H9 (cell line): Measurements from ENCODE around the gene KRTAP5-11. TPM values are rescaled to one million over a fixed set of nuclear protein-coding genes. Genes with fewer than 3 reads are reported as not detected.

Source experiments
- DNase-seq: peaks from one replicate; pipeline ENCODE4 v3.0.0-alpha.2; 2017
- H2AFZ ChIP-seq: one replicate; pipeline ENCODE4 v1.6.1; 2013; ENCODE audit warnings: mild to moderate bottlenecking, low read length, control low read depth, moderate library complexity
- H2AK5ac ChIP-seq: 2 replicates; pipeline ENCODE4 v1.6.1; 2013; ENCODE audit warnings: low read length, control low read depth, mixed read lengths; ENCODE audit not compliant: insufficient read length
- H2BK120ac ChIP-seq: one replicate; pipeline ENCODE4 v1.6.1; 2013; ENCODE audit warnings: low read depth, mild to moderate bottlenecking, low read length, control low read depth, inconsistent platforms; ENCODE audit not compliant: poor library complexity, severe bottlenecking
- H2BK12ac ChIP-seq: 2 replicates; pipeline ENCODE4 v1.6.1; 2013; ENCODE audit warnings: low read length, control low read depth, mixed read lengths, low read depth; ENCODE audit not compliant: insufficient read length
- H2BK15ac ChIP-seq: 2 replicates; pipeline ENCODE4 v1.6.1; 2013; ENCODE audit warnings: low read depth, low read length, control low read depth
- H2BK20ac ChIP-seq: one replicate; pipeline ENCODE4 v1.6.1; 2013; ENCODE audit warnings: low read depth, mild to moderate bottlenecking, low read length, control low read depth, inconsistent platforms; ENCODE audit not compliant: poor library complexity, severe bottlenecking
- H2BK5ac ChIP-seq: 2 replicates; pipeline ENCODE4 v1.6.1; 2013; ENCODE audit warnings: low read length, control low read depth, mixed read lengths; ENCODE audit not compliant: insufficient read length
- H3K14ac ChIP-seq: 2 replicates; pipeline ENCODE4 v1.6.1; 2013; ENCODE audit warnings: low read length, control low read depth; ENCODE audit not compliant: insufficient read depth
- H3K18ac ChIP-seq: 2 replicates; pipeline ENCODE4 v1.6.1; 2013; ENCODE audit warnings: low read depth, mild to moderate bottlenecking, mixed read lengths, low read length, control low read depth; ENCODE audit not compliant: insufficient read length
- H3K23ac ChIP-seq: 2 replicates; pipeline ENCODE4 v1.6.1; 2013; ENCODE audit warnings: low read length, control low read depth, mixed read lengths, low read depth; ENCODE audit not compliant: insufficient read length
- H3K23me2 ChIP-seq: 2 replicates; pipeline ENCODE4 v1.6.1; 2013; ENCODE audit warnings: low read depth, mild to moderate bottlenecking, mixed read lengths, low read length, control low read depth; ENCODE audit not compliant: insufficient read length, poor library complexity, severe bottlenecking
- H3K27ac ChIP-seq: 2 replicates; pipeline ENCODE4 v1.5.1; 2013; ENCODE audit warnings: low read length, control low read depth, mixed read lengths, low read depth; ENCODE audit not compliant: insufficient read length
- H3K27me3 ChIP-seq: 2 replicates; pipeline ENCODE4 v1.6.1; 2013; ENCODE audit warnings: low read length, control low read depth, inconsistent platforms; ENCODE audit not compliant: insufficient read depth
- H3K4ac ChIP-seq: 2 replicates; pipeline ENCODE4 v1.6.1; 2013; ENCODE audit warnings: low read depth, mild to moderate bottlenecking, control low read depth, inconsistent platforms, low read length, moderate library complexity
- H3K4me1 ChIP-seq: 2 replicates; pipeline ENCODE4 v1.6.1; 2013; ENCODE audit warnings: low read length, control low read depth, inconsistent platforms; ENCODE audit not compliant: insufficient read depth
- H3K4me2 ChIP-seq: 2 replicates; pipeline ENCODE4 v1.6.1; 2013; ENCODE audit warnings: low read length, control low read depth, mixed read lengths; ENCODE audit not compliant: insufficient read length, insufficient read depth
- H3K56ac ChIP-seq: 2 replicates; pipeline ENCODE4 v1.6.1; 2013; ENCODE audit warnings: low read depth, mild to moderate bottlenecking, mixed read lengths, low read length, control low read depth; ENCODE audit not compliant: insufficient read length
- H3K79me1 ChIP-seq: 2 replicates; pipeline ENCODE4 v1.6.1; 2013; ENCODE audit warnings: low read depth, mild to moderate bottlenecking, moderate library complexity, low read length, control low read depth, inconsistent platforms; ENCODE audit not compliant: insufficient read depth, poor library complexity, severe bottlenecking
- H3K79me2 ChIP-seq: 2 replicates; pipeline ENCODE4 v1.6.1; 2013; ENCODE audit warnings: low read length, control low read depth, inconsistent platforms; ENCODE audit not compliant: insufficient read depth
- H3K9ac ChIP-seq: 2 replicates; pipeline ENCODE4 v1.6.1; 2013; ENCODE audit warnings: low read length, control low read depth, mixed read lengths; ENCODE audit not compliant: insufficient read length; ENCODE audit errors: extremely low read depth
- H3K9me3 ChIP-seq: one replicate; pipeline ENCODE4 v1.6.1; 2013; ENCODE audit warnings: low read depth, low read length, inconsistent platforms; ENCODE audit not compliant: control insufficient read depth
- H3T11ph ChIP-seq: one replicate; pipeline ENCODE4 v1.6.1; 2013; ENCODE audit warnings: mild to moderate bottlenecking, low read length, control low read depth, inconsistent platforms
- H4K20me1 ChIP-seq: one replicate; pipeline ENCODE4 v1.6.1; 2013; ENCODE audit not compliant: control insufficient read depth, insufficient read length, insufficient read depth
- H4K5ac ChIP-seq: 2 replicates; pipeline ENCODE4 v1.6.1; 2013; ENCODE audit warnings: low read depth, mild to moderate bottlenecking, mixed read lengths, low read length, control low read depth; ENCODE audit not compliant: insufficient read length
- H4K8ac ChIP-seq: replicated peaks from 2 replicates; pipeline ENCODE4 v1.6.1; 2013; ENCODE audit warnings: low read length, control low read depth, mixed read lengths, low read depth; ENCODE audit not compliant: insufficient read length
- H4K91ac ChIP-seq: 2 replicates; pipeline ENCODE4 v1.6.1; 2013; ENCODE audit warnings: low read depth, mild to moderate bottlenecking, moderate library complexity, mixed read lengths, low read length, control low read depth; ENCODE audit not compliant: insufficient read length
- H3K27ac Mint-ChIP-seq, 3 experiments: 2 replicates in 2 of 3; 3 replicates in 1 of 3; pipeline ENCODE4 v1.8.0; 2020 to 2021; ENCODE audit warnings: mixed read lengths in 3 of 3, mild to moderate bottlenecking in 1 of 3, moderate library complexity in 1 of 3
- H3K27me3 Mint-ChIP-seq: 2 replicates; pipeline ENCODE4 v1.8.0; 2021; ENCODE audit warnings: low read depth, mild to moderate bottlenecking, moderate library complexity, mixed read lengths
- H3K36me3 Mint-ChIP-seq, 3 experiments: 2 replicates in 2 of 3; 3 replicates in 1 of 3; pipeline ENCODE4 v1.8.0; 2020 to 2021; ENCODE audit warnings: low read depth in 3 of 3, mixed read lengths in 3 of 3; ENCODE audit not compliant: insufficient read depth in 1 of 3
- H3K4me1 Mint-ChIP-seq, 2 experiments: 2 replicates each; pipeline ENCODE4 v1.8.0; 2020; ENCODE audit warnings: mixed read lengths in 2 of 2
- H3K4me3 Mint-ChIP-seq, 2 experiments: 2 replicates in 1 of 2; 3 replicates in 1 of 2; pipeline ENCODE4 v1.8.0; 2020 to 2021; ENCODE audit warnings: mild to moderate bottlenecking in 2 of 2, mixed read lengths in 2 of 2, moderate library complexity in 1 of 2
- H3K9me3 Mint-ChIP-seq, 2 experiments: 2 replicates in 1 of 2; 3 replicates in 1 of 2; pipeline ENCODE4 v1.8.0; 2020; ENCODE audit warnings: mild to moderate bottlenecking in 2 of 2, mixed read lengths in 2 of 2, moderate library complexity in 1 of 2
- CTCF ChIP-seq: fragments of 200-600 bp; sonication (generic); conservative IDR thresholded peaks from 3 replicates; pipeline ENCODE4 v1.8.0; 2021; ENCODE audit warnings: antibody characterized with exemption, mild to moderate bottlenecking
- WGBS: extraction: QIAGEN DNeasy Blood & Tissue Kit; methylation state at CpG from one replicate; pipeline ENCODE4 v1.1.7; 2013; ENCODE audit warnings: missing lambda C conversion rate, low lambda C conversion rate, mixed read lengths; ENCODE audit not compliant: insufficient read length; ENCODE audit errors: extremely low coverage; 5-methylcytosine and 5-hydroxymethylcytosine counted together
- total RNA-seq: library from RNA; stranded (reverse); gene quantifications from 2 replicates; pipeline ENCODE4 v1.2.1, GENCODE V29; 2021

KRTAP5-11 gene
- total RNA-seq, 1 experiment from 2014 or later: not detected

DNA sequence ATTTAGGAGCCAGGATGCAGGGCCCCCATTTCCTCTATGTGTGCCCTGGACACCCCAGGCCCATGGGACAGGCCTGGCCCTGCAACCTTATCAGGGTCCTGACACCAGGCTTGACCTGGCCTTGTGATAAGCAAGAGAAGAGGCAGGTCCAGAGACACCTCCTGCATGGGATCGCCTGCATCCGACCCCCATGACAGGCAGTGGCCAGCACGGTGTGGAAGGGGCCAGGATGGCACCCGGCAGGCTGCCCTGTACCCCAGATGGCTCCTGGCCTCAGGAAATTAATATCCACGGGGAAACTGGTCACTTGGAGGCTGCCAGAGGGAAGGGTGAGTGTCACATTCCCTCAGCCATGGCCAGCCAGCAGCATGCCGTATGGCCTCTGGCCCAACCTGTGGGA is 27.7 kb downstream of the KRTAP5-11 start:
- no peak overlapping the region for H3K23ac ChIP-seq
- H2BK12ac ChIP-seq: no peak overlapping the region
- no peak overlapping the region for H2BK15ac ChIP-seq
- no peak overlapping the region for H2AFZ ChIP-seq
- H4K5ac ChIP-seq: no peak overlapping the region
- no peak overlapping the region for H3K9ac ChIP-seq
- peaks cover 2 to 6% (median 5%) of the 10 kb centered on the region in 3 experiments; a peak in 4 of 7 replicates for H3K36me3 Mint-ChIP-seq
- no peaks in the 10 kb centered on the region for H3K23me2 ChIP-seq
- H3K18ac ChIP-seq: no peak overlapping the region
- H3K27ac ChIP-seq: no peak overlapping the region
- H3K4me2 ChIP-seq: no peak overlapping the region
- no peak overlapping the region for H3K4me3 Mint-ChIP-seq
- DNase-seq: no peak
- no peak overlapping the region for H3K14ac ChIP-seq
- WGBS: no CpG with 5 or more reads among the region's 6 CpGs
- no peak overlapping the region for H3K27ac Mint-ChIP-seq
- H3K79me2 ChIP-seq: no peaks in the 10 kb centered on the region
- no peaks in the 10 kb centered on the region for H3K79me1 ChIP-seq
- H3T11ph ChIP-seq: no peak overlapping the region
- H3K56ac ChIP-seq: no peak overlapping the region
- peaks cover 9% of the 10 kb centered on the region for H3K27me3 Mint-ChIP-seq
- H3K4me1 Mint-ChIP-seq: peaks cover 8 to 9% of the 10 kb centered on the region in 2 experiments; a peak in 3 of 4 replicates
- H3K4ac ChIP-seq: no peak overlapping the region
- no peak overlapping the region for H2BK120ac ChIP-seq
- H3K9me3 Mint-ChIP-seq: peaks cover 17 to 19% of the 10 kb centered on the region in 2 experiments
- H2BK20ac ChIP-seq: no peak overlapping the region
- H3K27me3 ChIP-seq: no peaks in the 10 kb centered on the region
- no peak for TF ChIP-seq CTCF
- no peaks in the 10 kb centered on the region for H3K9me3 ChIP-seq
- H4K91ac ChIP-seq: no peak overlapping the region
- no peak overlapping the region for H2AK5ac ChIP-seq
- H4K8ac ChIP-seq: no peak overlapping the region
- H3K4me1 ChIP-seq: no peaks in the 10 kb centered on the region
- no peaks in the 10 kb centered on the region for H4K20me1 ChIP-seq
- H2BK5ac ChIP-seq: no peak overlapping the region
